DOHH2 (cell line): ENCODE data around the gene LSM14A.

Experiments used
- H3F3A ChIP-seq: fragments of 200-600 bp; sonication (generic), shearing (Covaris generic); 2 replicates; pipeline ENCODE4 v1.6.0; 2016; ENCODE audit warnings: antibody characterized with exemption, mild to moderate bottlenecking; ENCODE audit not compliant: control insufficient read depth, insufficient read depth
- H3K27ac ChIP-seq: fragments of 200-600 bp; sonication (generic); 2 replicates; pipeline ENCODE4 v1.5.1; 2014; ENCODE audit warnings: low read depth, mild to moderate bottlenecking, low read length, moderate library complexity
- H3K27me3 ChIP-seq: fragments of 200-600 bp; sonication (generic); 2 replicates; pipeline ENCODE4 v1.6.1; 2014; ENCODE audit warnings: mild to moderate bottlenecking, low read length, mixed read lengths; ENCODE audit not compliant: control insufficient read depth
- H3K36me3 ChIP-seq: fragments of 200-600 bp; sonication (generic); 2 replicates; pipeline ENCODE4 v1.6.1; 2014; ENCODE audit warnings: mild to moderate bottlenecking, low read length, moderate library complexity, mixed read lengths; ENCODE audit not compliant: control insufficient read depth
- H3K4me1 ChIP-seq: fragments of 200-600 bp; sonication (generic); 2 replicates; pipeline ENCODE4 v1.6.1; 2014; ENCODE audit warnings: mild to moderate bottlenecking, low read length, mixed read lengths; ENCODE audit not compliant: control insufficient read depth
- H3K4me2 ChIP-seq: fragments of 200-600 bp; sonication (generic); 2 replicates; pipeline ENCODE4 v1.6.0; 2014; ENCODE audit warnings: mild to moderate bottlenecking, low read length, moderate library complexity
- H3K4me3 ChIP-seq: fragments of 200-600 bp; sonication (generic); 2 replicates; pipeline ENCODE4 v1.5.1; 2014; ENCODE audit warnings: mild to moderate bottlenecking, low read length, mixed read lengths
- H3K79me2 ChIP-seq: fragments of 200-600 bp; sonication (generic); 2 replicates; pipeline ENCODE4 v1.6.1; 2014; ENCODE audit warnings: mild to moderate bottlenecking, low read length, mixed read lengths; ENCODE audit not compliant: control insufficient read depth
- H3K9me2 ChIP-seq: fragments of 200-600 bp; sonication (generic); replicated peaks from 2 replicates; pipeline ENCODE4 v1.6.1; 2014; ENCODE audit warnings: mild to moderate bottlenecking, low read length, mixed read lengths; ENCODE audit not compliant: control insufficient read depth
- H3K9me3 ChIP-seq: fragments of 200-600 bp; sonication (generic); 2 replicates; pipeline ENCODE4 v1.6.1; 2014; ENCODE audit warnings: antibody characterized with exemption, low read length, mixed read lengths; ENCODE audit not compliant: control insufficient read depth, insufficient read depth
- H4K20me1 ChIP-seq: fragments of 200-600 bp; sonication (generic); 2 replicates; pipeline ENCODE4 v1.6.0; 2014; ENCODE audit warnings: low read depth, mild to moderate bottlenecking, antibody characterized with exemption, low read length, moderate library complexity; ENCODE audit not compliant: control insufficient read depth, insufficient read depth
- EZH2phosphoT487 ChIP-seq: fragments of 200-600 bp; sonication (generic); IDR thresholded peaks from 2 replicates; pipeline ENCODE4 v1.6.1; 2017; ENCODE audit warnings: borderline replicate concordance, mild to moderate bottlenecking, antibody characterized with exemption, low read length, moderate library complexity, mixed read lengths
- TF ChIP-seq, protein P1 (sequence below): fragments of 200-600 bp; sonication (generic); IDR thresholded peaks from one replicate; pipeline ENCODE4 v1.5.1; 2014; ENCODE audit warnings: antibody characterized with exemption, mild to moderate bottlenecking, low read depth, low read length; ENCODE audit not compliant: poor library complexity, severe bottlenecking

The LSM14A gene

GRCh38 chr19:34257559-34257924 is 85.2 kb downstream of the LSM14A start:
- no peak for TF ChIP-seq EZH2phosphoT487
- TF ChIP-seq, protein P1, sequence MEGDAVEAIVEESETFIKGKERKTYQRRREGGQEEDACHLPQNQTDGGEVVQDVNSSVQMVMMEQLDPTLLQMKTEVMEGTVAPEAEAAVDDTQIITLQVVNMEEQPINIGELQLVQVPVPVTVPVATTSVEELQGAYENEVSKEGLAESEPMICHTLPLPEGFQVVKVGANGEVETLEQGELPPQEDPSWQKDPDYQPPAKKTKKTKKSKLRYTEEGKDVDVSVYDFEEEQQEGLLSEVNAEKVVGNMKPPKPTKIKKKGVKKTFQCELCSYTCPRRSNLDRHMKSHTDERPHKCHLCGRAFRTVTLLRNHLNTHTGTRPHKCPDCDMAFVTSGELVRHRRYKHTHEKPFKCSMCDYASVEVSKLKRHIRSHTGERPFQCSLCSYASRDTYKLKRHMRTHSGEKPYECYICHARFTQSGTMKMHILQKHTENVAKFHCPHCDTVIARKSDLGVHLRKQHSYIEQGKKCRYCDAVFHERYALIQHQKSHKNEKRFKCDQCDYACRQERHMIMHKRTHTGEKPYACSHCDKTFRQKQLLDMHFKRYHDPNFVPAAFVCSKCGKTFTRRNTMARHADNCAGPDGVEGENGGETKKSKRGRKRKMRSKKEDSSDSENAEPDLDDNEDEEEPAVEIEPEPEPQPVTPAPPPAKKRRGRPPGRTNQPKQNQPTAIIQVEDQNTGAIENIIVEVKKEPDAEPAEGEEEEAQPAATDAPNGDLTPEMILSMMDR: no peak
- Histone ChIP-seq H3K4me1 (peaks cover 17% of the 10 kb centered on the region), H3K27ac (no peak overlapping the region), H3K9me3 (no peaks in the 10 kb centered on the region), H3K36me3 (no peaks in the 10 kb centered on the region), H3K4me2 (no peak overlapping the region), H3K27me3 (no peaks in the 10 kb centered on the region), H3K4me3 (no peak overlapping the region), H3F3A (peaks cover 7% of the 10 kb centered on the region; the same call in 1 of the 2 replicates), H3K9me2 (no peaks in the 10 kb centered on the region), H3K79me2 (peaks cover 51% of the 10 kb centered on the region), H4K20me1 (no peaks in the 10 kb centered on the region)

- no peaks in the 10 kb centered on the region for H3K9me3 ChIP-seq
- H3K27ac ChIP-seq: no peak overlapping the region
- no peaks in the 10 kb centered on the region for H3K27me3 ChIP-seq
- H3K9me2 ChIP-seq: no peaks in the 10 kb centered on the region
- H3K36me3 ChIP-seq: no peaks in the 10 kb centered on the region
- peaks cover 7% of the 10 kb centered on the region; the same call in 1 of the 2 replicates for H3F3A ChIP-seq
- H3K4me1 ChIP-seq: peaks cover 9% of the 10 kb centered on the region
- TF ChIP-seq, protein P1: no peak
- TF ChIP-seq EZH2phosphoT487: no peak
- no peak overlapping the region for H3K4me2 ChIP-seq
- H3K79me2 ChIP-seq: peaks cover 56% of the 10 kb centered on the region
- H4K20me1 ChIP-seq: no peaks in the 10 kb centered on the region
- H3K4me3 ChIP-seq: no peak overlapping the region
These were observed 87.2 kb downstream of the LSM14A start for GRCh38 chr19:34259367-34260095.

DNA sequence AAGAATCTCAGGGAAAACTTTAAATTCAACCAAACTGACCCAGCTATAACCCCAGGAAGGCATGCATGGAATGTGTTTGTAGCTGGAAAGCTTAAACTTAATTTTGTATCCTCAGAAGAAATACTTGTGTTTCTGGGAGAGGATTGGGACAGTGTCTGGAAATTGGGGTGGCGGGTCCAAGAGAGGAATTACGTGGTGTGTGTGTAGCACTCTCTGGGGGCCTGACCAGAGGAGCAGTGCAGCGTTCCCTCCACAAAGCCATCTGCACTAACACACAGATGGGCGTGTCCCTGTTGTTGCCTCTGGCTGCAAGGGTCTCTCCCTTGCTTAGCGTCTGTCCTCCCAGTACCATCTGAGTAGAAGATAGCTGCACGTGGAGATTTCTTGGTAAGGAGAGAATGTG is 88.5 kb downstream of the LSM14A start:
- Histone ChIP-seq H3K9me3 (no peaks in the 10 kb centered on the region), H3K4me2 (no peak overlapping the region), H3F3A (peaks cover 8% of the 10 kb centered on the region), H3K27ac (no peak overlapping the region), H3K4me1 (peaks cover 15% of the 10 kb centered on the region), H4K20me1 (no peaks in the 10 kb centered on the region), H3K9me2 (no peaks in the 10 kb centered on the region), H3K79me2 (peaks cover 59% of the 10 kb centered on the region), H3K36me3 (no peaks in the 10 kb centered on the region), H3K4me3 (no peak overlapping the region), H3K27me3 (no peaks in the 10 kb centered on the region)
- TF ChIP-seq, protein P1: no peak
- no peak for TF ChIP-seq EZH2phosphoT487
